Aorta (tissue), 5 donors: ENCODE measurements around the gene WWC1. TPM values are rescaled to one million over a fixed set of nuclear protein-coding genes. Genes with fewer than 3 reads are reported as not detected.
"Not testable (repeated sequence)": the region's sequence is repeated elsewhere in the genome, so short reads cannot be mapped to it uniquely, and the experiment has no call there.

Source experiments
- ATAC-seq: fragments of 200-7000 bp; cut with Tn5 transposase; one replicate; pipeline ENCODE4 v1.9.1; 2022; ENCODE audit warnings: moderate library complexity; ENCODE audit not compliant: low FRiP score
- DNase-seq, 2 donors: peaks; one replicate each; pipeline ENCODE4 v3.0.0-alpha.2; 2020
- H3K27ac ChIP-seq, 2 donors: one replicate each; pipeline ENCODE4 v1.5.1; 2013; ENCODE audit warnings: low read length in 2 of 2, mild to moderate bottlenecking in 2 of 2, moderate library complexity in 2 of 2, control low read depth in 1 of 2, inconsistent platforms in 1 of 2, low read depth in 1 of 2
- H3K27me3 ChIP-seq, 2 donors: one replicate each; pipeline ENCODE4 v1.6.1; 2013; ENCODE audit warnings: control low read depth in 1 of 2, low read length in 1 of 2, mild to moderate bottlenecking in 1 of 2, moderate library complexity in 1 of 2; ENCODE audit not compliant: insufficient read depth in 2 of 2, control insufficient read depth in 1 of 2
- H3K36me3 ChIP-seq, 2 donors: one replicate each; pipeline ENCODE4 v1.6.1; 2013; ENCODE audit warnings: control low read depth in 1 of 2, low read length in 1 of 2, mild to moderate bottlenecking in 1 of 2; ENCODE audit not compliant: insufficient read depth in 2 of 2, control insufficient read depth in 1 of 2
- H3K4me1 ChIP-seq, 2 donors: one replicate each; pipeline ENCODE4 v1.6.1; 2013; ENCODE audit warnings: low read length in 2 of 2, control low read depth in 1 of 2, mild to moderate bottlenecking in 1 of 2, moderate library complexity in 1 of 2; ENCODE audit not compliant: insufficient read depth in 2 of 2, control insufficient read depth in 1 of 2
- H3K4me3 ChIP-seq, 2 donors: one replicate each; pipeline ENCODE4 v1.5.1; 2013; ENCODE audit warnings: low read length in 2 of 2, control low read depth in 1 of 2, mild to moderate bottlenecking in 1 of 2
- H3K9me3 ChIP-seq: one replicate; pipeline ENCODE4 v1.6.1; 2013; ENCODE audit warnings: mild to moderate bottlenecking, low read length; ENCODE audit not compliant: control insufficient read depth
- WGBS, 2 donors: extraction: QIAGEN DNeasy Blood & Tissue Kit; methylation state at CpG; one replicate each; pipeline ENCODE4 v1.1.7; 2013; 5-methylcytosine and 5-hydroxymethylcytosine counted together
- intact Hi-C, 2 donors: fragments of 100-400 bp; cut with DNase I; formaldehyde crosslinking; loops; one replicate each; pipeline versions ENCODE4 v1.14.2 to v1.15.0; 2022
- polyA plus RNA-seq, 2 donors: library from polyadenylated mRNA; stranded (reverse); fragments of 200-250 nt; gene quantifications; one replicate each; pipeline ENCODE4 v1.2.3, GENCODE V29; 2013
- total RNA-seq, 2 donors: library from RNA; stranded (reverse); fragmentation: NEBNext Ultra II Directional; extraction: Animal tissue kit (Norgen Biotek cat#: 25700); gene quantifications; one replicate each; pipeline ENCODE4 v1.2.1, GENCODE V29; 2021
- donor health status: healthy with polysubstance abuse.
- donor health status: Bipolar disorder and iron deficiency.
- donor health status: DM: no; HTN: no; CAD: no.
- donor health status: DM: no; HTN: no; CAD: no.
- donor health status: DM: yes; HTN: yes; CAD: no.

The WWC1 gene
- total and polyA plus RNA-seq, 4 donors = 0.36 to 9.1 (median 0.42) TPM

DNA sequence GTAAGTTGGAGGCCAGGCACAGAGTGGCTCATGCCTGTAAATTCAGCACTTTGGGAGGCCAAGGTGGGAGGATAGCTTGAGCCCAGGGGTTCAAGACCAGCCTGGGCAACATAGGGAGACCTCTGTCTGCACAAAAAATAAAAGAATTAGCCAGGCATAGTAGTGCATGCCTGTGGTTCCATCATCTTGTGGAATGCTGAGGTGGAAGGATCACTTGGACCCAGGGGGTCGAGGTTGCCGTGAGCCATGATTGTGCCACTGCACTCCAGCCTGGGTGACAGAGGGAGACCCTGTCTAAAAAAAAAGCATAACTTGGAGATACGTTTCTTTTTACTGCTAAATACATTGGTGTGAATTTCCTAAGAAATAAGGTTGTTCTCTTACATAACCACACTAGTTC lies 19.1 kb downstream of the WWC1 start:
- H3K4me3 ChIP-seq, H3K27ac ChIP-seq, ATAC-seq, H3K36me3 ChIP-seq, H3K4me1 ChIP-seq, intact Hi-C loops, H3K27me3 ChIP-seq, DNase-seq, H3K9me3 ChIP-seq: not testable (repeated sequence)
- WGBS, 2 donors = 84 to 90% methylated on average over 3 of the region's 3 CpGs

DNA sequence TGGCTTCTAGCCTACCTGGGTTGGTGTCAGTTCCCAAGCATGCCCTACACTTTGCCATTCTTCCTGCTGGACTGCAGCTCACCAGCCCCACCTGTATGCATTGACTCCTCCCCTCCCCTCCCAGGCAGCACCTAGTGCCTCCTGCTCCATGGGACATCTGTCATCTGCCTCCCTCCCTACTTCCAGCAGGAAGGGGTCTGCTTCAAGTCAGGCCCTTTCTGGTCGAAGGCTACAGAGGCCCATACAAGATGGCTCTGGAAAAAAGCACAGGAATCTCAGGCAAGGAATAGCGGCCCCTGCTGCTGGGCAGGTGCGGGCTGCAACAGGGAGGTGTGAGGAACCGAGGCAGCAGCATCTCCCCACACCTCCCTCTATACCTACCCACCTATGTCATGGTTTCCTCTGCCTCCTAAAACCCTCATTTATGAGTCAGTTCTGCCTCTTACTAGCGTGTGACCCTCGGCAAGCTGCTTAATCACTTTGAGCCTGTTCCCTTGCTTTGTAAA lies 19.7 kb downstream of the WWC1 start:
- ATAC-seq (no peak), DNase-seq (no peak)
- H3K9me3 ChIP-seq = no peaks in the 10 kb centered on the region
- no peaks in the 10 kb centered on the region for H3K36me3 ChIP-seq
- 57 to 66% methylated on average over 6 of the region's 6 CpGs for WGBS, 2 donors
- no peaks in the 10 kb centered on the region for H3K4me1 ChIP-seq
- no peak overlapping the region for H3K4me3 ChIP-seq
- H3K27me3 ChIP-seq = no peaks in the 10 kb centered on the region
- intact Hi-C loops = no loop called here
- H3K27ac ChIP-seq = no peak overlapping the region

DNA sequence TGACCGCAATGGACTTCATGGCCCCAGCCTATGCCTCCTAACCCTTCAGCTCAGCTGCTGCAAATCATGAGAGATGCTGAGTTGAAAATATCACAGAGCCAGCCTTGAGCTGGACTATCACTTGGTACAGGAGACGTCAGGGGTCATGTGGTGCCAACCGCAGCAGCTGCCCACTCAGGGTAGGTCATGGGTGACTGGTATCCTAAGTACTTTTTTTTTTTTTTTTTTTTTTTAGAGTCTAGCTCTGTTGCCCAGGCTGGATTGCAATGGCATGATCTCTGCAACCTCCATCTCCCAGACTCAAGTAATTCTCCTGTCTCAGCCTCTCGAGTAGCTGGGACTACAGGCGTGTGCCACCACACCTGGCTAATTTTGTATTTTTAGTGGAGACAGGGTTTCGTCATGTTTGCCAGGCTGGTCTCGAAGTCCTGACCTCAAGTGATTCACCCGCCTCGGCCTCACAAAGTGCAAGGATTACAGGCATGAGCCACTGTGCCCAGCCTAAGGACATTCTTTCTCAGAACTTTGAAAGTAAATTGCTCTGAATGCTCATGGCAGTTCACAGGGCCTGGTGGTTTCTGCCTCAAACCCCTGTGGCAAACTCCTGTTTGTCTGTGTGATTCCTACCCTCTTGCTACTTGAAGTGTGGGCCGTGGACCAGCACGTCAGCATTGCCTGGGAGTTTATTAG lies 21.3 kb downstream of the WWC1 start:
- no peak overlapping the region for H3K4me3 ChIP-seq
- no peak for ATAC-seq
- H3K9me3 ChIP-seq = no peaks in the 10 kb centered on the region
- H3K27me3 ChIP-seq = no peaks in the 10 kb centered on the region
- WGBS, 2 donors = 82 to 85% methylated on average over 11 of the region's 11 CpGs
- H3K36me3 ChIP-seq = no peaks in the 10 kb centered on the region
- no peak overlapping the region for H3K27ac ChIP-seq
- intact Hi-C loops = no loop called here
- H3K4me1 ChIP-seq = no peaks in the 10 kb centered on the region
- no peak for DNase-seq

DNA sequence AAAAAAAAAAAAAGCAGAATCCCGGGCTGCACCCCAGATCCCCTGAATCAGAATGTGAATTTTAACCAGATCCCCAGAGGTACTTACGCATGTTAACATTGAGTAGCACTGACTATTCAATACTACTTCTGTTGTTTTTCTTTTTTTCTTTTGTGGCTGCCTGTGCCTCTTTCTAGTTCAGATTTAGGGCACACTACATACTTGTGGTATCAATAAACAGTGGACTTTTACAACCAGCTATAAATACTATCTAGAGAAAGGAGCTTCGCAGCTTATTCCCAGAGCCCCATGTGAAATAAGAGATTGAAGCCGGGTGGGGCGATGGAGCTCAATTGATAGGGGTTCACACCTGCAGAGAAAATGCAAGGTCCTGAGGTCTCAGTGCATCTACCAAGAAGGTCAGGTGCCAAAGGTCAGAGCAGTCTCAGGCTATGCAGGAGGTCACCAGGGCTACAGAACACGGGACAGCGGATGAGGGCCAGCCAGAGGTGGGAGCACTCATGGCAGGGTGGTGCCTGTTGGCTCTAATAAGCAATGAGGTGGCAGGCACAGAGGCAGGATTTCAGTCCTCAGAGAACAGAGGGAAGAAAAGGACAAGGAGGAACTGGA lies 22.3 kb downstream of the WWC1 start:
- Histone ChIP-seq H3K4me3 (no peak overlapping the region), H3K27ac (no peak overlapping the region), H3K9me3 (no peaks in the 10 kb centered on the region), H3K4me1 (no peaks in the 10 kb centered on the region), H3K27me3 (no peaks in the 10 kb centered on the region), H3K36me3 (no peaks in the 10 kb centered on the region)
- ATAC-seq (no peak), DNase-seq (no peak)
- WGBS, 2 donors = 88 to 89% methylated on average over 7 of the region's 7 CpGs
- intact Hi-C loops = no loop called here

DNA sequence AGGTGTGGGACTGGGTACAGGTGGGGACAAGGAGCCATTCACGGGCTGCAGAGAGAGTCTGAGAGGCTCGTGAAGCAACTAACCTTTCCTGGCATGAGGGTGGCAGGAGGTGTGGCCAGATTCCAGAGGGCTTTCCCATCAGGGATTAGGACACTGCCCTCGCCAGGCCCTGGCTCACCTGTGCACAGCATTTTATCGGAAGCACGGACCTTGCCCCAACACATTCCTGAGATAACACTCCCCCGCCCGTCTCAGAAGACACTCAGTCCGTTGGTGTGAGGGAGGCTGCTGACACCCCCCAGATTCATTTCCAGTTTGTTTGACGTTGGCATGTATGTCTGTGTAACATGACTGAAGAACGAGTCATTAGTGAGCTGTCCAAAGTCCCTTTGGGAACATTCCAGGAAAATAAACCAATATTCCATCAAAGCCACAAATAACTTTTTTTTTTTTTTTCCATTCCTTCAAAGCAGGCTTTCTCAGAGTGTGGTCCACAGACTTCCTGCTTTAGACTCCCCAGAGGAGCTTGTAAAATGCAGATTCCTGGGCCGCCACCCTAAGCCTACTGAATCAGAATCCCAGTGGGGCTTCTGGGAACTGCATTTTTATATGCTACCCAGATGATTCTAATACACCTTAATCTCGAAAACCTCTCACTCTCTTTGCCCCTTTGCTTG lies 23.4 kb downstream of the WWC1 start:
- no peaks in the 10 kb centered on the region for H3K27me3 ChIP-seq
- no peaks in the 10 kb centered on the region for H3K9me3 ChIP-seq
- H3K4me3 ChIP-seq = no peak overlapping the region
- H3K36me3 ChIP-seq = no peaks in the 10 kb centered on the region
- no peak overlapping the region for H3K27ac ChIP-seq
- WGBS, 2 donors = 37 to 40% methylated on average over 12 of the region's 12 CpGs
- ATAC-seq (no peak), DNase-seq (no peak)
- H3K4me1 ChIP-seq = no peaks in the 10 kb centered on the region
- intact Hi-C loops = no loop called here

DNA sequence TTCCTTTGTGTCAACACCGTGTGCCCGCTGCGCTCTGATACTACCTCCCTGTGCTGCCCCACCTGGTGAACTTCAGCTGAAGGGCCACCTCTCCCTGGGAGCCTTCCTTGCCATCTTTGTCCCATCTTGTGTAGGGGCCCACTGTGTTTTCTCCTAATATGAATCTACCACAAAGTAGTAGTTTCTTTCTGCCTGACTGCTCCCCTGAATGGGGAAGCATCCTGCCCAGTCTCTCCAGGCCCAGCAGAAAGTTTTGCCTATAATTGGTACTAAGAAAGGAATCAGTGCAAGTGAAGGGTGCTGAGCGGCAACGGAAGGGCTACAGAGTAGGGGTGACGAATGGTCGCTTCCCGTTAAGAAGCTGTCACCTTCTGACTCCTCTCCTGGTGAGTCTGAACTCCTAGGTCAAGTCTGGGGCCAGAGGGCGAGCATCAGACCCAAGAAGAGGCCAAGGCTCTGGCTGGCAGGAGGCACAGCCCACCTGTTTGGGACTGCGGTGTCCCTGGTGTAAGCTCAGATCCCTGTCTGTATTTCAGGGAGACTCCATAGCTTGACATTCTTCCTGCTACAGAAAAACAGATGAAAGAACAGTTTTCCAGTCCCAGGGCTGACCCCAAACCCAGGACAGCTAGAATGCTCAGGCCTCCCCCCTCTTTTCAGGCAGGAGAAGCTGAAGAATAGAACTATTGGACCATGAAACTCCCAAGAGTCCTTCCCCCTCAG lies 24.1 kb downstream of the WWC1 start:
- DNase-seq = no peak
- H3K27ac ChIP-seq = no peak overlapping the region
- H3K4me1 ChIP-seq = no peaks in the 10 kb centered on the region
- H3K27me3 ChIP-seq = no peaks in the 10 kb centered on the region
- H3K9me3 ChIP-seq = no peaks in the 10 kb centered on the region
- no peaks in the 10 kb centered on the region for H3K36me3 ChIP-seq
- H3K4me3 ChIP-seq = no peak overlapping the region
- ATAC-seq = no peak
- intact Hi-C loops = no loop called here
- WGBS, 2 donors = 90 to 93% methylated on average over 10 of the region's 10 CpGs

DNA sequence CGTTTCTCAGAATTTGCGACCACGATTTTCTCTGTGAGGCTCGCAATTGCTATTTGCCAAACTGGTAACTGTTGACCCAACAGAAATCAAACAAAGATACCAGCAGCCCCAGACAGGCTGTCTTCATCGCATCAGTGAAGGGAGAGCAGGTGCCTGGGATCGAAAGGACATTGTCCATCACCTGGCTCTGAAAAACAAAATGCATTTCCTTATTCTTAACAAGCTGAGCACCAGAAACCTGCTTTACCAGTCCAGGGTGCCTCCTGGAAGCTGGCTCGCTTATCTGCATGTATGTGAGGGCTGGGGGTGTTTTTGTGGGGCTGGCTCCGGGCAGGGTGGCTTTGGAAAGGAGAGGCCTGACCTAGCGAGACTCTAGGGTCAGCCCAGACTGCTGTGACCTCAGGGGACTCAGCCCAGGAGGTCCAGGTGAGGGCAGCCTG lies 24.7 kb downstream of the WWC1 start:
- Histone ChIP-seq H3K4me1 (no peaks in the 10 kb centered on the region), H3K9me3 (no peaks in the 10 kb centered on the region), H3K27me3 (no peaks in the 10 kb centered on the region), H3K4me3 (no peak overlapping the region), H3K36me3 (no peaks in the 10 kb centered on the region), H3K27ac (no peak overlapping the region)
- 80 to 86% methylated on average over 9 of the region's 9 CpGs for WGBS, 2 donors
- ATAC-seq = no peak
- intact Hi-C loops = no loop called here
- no peak for DNase-seq

DNA sequence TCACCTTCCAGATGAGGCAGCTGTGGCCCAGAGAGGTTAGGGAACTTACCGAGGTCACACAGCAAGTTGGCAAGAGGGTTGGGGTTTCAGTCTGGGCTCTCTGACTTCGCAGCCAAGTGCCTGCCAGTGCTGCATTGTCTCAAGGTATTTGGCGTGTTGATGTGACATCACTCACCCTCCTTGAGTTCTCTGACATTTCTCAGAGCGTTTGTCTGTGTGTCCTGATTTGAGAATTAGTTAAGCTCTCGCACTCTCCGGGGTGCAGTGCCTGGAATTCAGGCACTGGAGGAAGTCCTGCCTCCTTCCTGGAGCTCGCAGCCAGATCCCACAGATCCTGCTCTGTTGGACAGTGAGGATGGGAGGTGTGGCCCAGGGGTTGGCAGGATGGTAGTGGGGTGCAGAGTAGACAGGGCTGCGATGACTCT lies 25.7 kb downstream of the WWC1 start:
- no peaks in the 10 kb centered on the region for H3K4me1 ChIP-seq
- H3K4me3 ChIP-seq = no peak overlapping the region
- H3K27ac ChIP-seq = no peak overlapping the region
- ATAC-seq (no peak), DNase-seq (no peak)
- H3K27me3 ChIP-seq = no peaks in the 10 kb centered on the region
- H3K9me3 ChIP-seq = no peaks in the 10 kb centered on the region
- H3K36me3 ChIP-seq = no peaks in the 10 kb centered on the region
- intact Hi-C loops = no loop called here
- WGBS, 2 donors = 69 to 70% methylated on average over 8 of the region's 8 CpGs
